Activated naive CD8-positive, alpha-beta T cell treated with anti-CD3 and anti-CD28 coated beads, Interleukin-2, amount 10 ng/mL, durations not matched to agents 7 days and 5 days (primary cell): ENCODE results near the gene PPP1R12C. TPM values are rescaled to one million over a fixed set of nuclear protein-coding genes. Genes with fewer than 3 reads are reported as not detected.
"Not testable (repeated sequence)": the region's sequence is repeated elsewhere in the genome, so short reads cannot be mapped to it uniquely, and the experiment has no call there.

Source experiments
- ATAC-seq: fragments of 150-1000 bp; cut with Tn5 transposase; one replicate; pipeline ENCODE4 v1.10.0; 2021; ENCODE audit warnings: low read depth, moderate library complexity
- POLR2A ChIA-PET: fragments of 350-600 bp; sonication (Branson Sonifier 250); formaldehyde crosslinking; loops from one replicate; lab custom pipeline; 2021; ENCODE audit warnings: antibody characterized with exemption; lab: Charles Lee
- DNase-seq: peaks from one replicate; pipeline ENCODE4 v3.0.0; 2021
- H3K27ac Mint-ChIP-seq: one replicate; pipeline ENCODE4 v1.8.0; 2022; ENCODE audit warnings: mild to moderate bottlenecking, mixed read lengths
- H3K27me3 Mint-ChIP-seq: one replicate; pipeline ENCODE4 v1.8.0; 2022; ENCODE audit warnings: mild to moderate bottlenecking, moderate library complexity, mixed read lengths
- H3K36me3 Mint-ChIP-seq: one replicate; pipeline ENCODE4 v1.8.0; 2021; ENCODE audit warnings: mild to moderate bottlenecking, mixed read lengths
- H3K4me1 Mint-ChIP-seq: one replicate; pipeline ENCODE4 v1.8.0; 2021; ENCODE audit warnings: mixed read lengths
- H3K4me3 Mint-ChIP-seq: one replicate; pipeline ENCODE4 v1.8.0; 2022; ENCODE audit warnings: mild to moderate bottlenecking, moderate library complexity, mixed read lengths
- H3K9me3 Mint-ChIP-seq: one replicate; pipeline ENCODE4 v1.8.0; 2021; ENCODE audit warnings: mixed read lengths
- total RNA-seq, 2 experiments: library from RNA; stranded (reverse); gene quantifications; one replicate each; pipeline ENCODE4 v1.2.3, GENCODE V29; 2021

PPP1R12C gene
- total RNA-seq, 2 experiments from 2014 or later: 147 to 157 TPM

- peaks cover 11% of the 10 kb centered on the region for H3K36me3 Mint-ChIP-seq
- peak within 1 kb of the TSS; percentile 86 for H3K27ac Mint-ChIP-seq
- peaks cover 36% of the 10 kb centered on the region for H3K27me3 Mint-ChIP-seq
- peak; percentile 99 for DNase-seq
- ATAC-seq: peak; percentile 98
- POLR2A ChIA-PET: interaction anchor here (0.6 to 1.9 kb wide), 9 partner anchors 9 to 182 kb away, joined by 3 to 11 read pairs (median 3); partner anchors contain the start of gene PPP1R12C
- H3K9me3 Mint-ChIP-seq: no peaks in the 10 kb centered on the region
- peaks cover 11% of the 10 kb centered on the region for H3K4me1 Mint-ChIP-seq
- H3K4me3 Mint-ChIP-seq: peak within 1 kb of the TSS; percentile 90
These were observed 54.5 kb downstream of the PPP1R12C start, which contains the start of gene RDH13 for GRCh38 chr19:55062735-55063491. Gene RDH13, minus strand, starts transcription at chr19:55063148. Its CDS starts 116 bp downstream, at chr19:55063032.

- H3K4me3 Mint-ChIP-seq, ATAC-seq: not testable (repeated sequence)
These were observed 57.1 kb downstream of the PPP1R12C start for GRCh38 chr19:55060287-55060686.

GRCh38 chr19:55058781-55059610 is 58.4 kb downstream of the PPP1R12C start:
- H3K9me3 Mint-ChIP-seq: no peaks in the 10 kb centered on the region
- no peak for DNase-seq

More at GRCh38 chr19:55060287-55060686, 57.1 kb downstream of the PPP1R12C start:
- Mint-ChIP-seq H3K27ac (peak overlapping the region; percentile 51), H3K36me3 (peaks cover 23% of the 10 kb centered on the region), H3K27me3 (peaks cover 12% of the 10 kb centered on the region)
- DNase-seq, H3K4me1 Mint-ChIP-seq, H3K9me3 Mint-ChIP-seq, POLR2A ChIA-PET: not testable (repeated sequence)

GRCh38 chr19:55056827-55057226 is 60.6 kb downstream of the PPP1R12C start:
- Mint-ChIP-seq H3K4me3 (no peak overlapping the region), H3K9me3 (no peaks in the 10 kb centered on the region), H3K27ac (no peak overlapping the region), H3K36me3 (peaks cover 35% of the 10 kb centered on the region), H3K27me3 (no peaks in the 10 kb centered on the region), H3K4me1 (peaks cover 6% of the 10 kb centered on the region)
- DNase-seq (no peak), ATAC-seq (no peak)
- POLR2A ChIA-PET: interaction anchor here (0.5 to 1.1 kb wide), 2 partner anchors 13 to 1201 kb away, joined by 3 to 4 read pairs; no protein-coding TSS in a partner anchor

More at GRCh38 chr19:55058781-55059610, 58.4 kb downstream of the PPP1R12C start:
- POLR2A ChIA-PET: interaction anchor here (0.5 kb wide), 1 partner anchor 150 kb away, joined by 3 read pairs; no protein-coding TSS in a partner anchor
- no peak overlapping the region for H3K4me3 Mint-ChIP-seq
- H3K36me3 Mint-ChIP-seq: peaks cover 25% of the 10 kb centered on the region
- ATAC-seq: no peak
- H3K27me3 Mint-ChIP-seq: peaks cover 7% of the 10 kb centered on the region
- peak overlapping the region; percentile 15 for H3K27ac Mint-ChIP-seq
- peaks cover 9% of the 10 kb centered on the region for H3K4me1 Mint-ChIP-seq

GRCh38 chr19:55053735-55054134 is 63.7 kb downstream of the PPP1R12C start:
- POLR2A ChIA-PET: no interaction called here
- ATAC-seq (no peak), DNase-seq (no peak)
- H3K27me3 Mint-ChIP-seq: no peaks in the 10 kb centered on the region
- H3K4me1 Mint-ChIP-seq: no peaks in the 10 kb centered on the region
- no peak overlapping the region for H3K4me3 Mint-ChIP-seq
- H3K36me3 Mint-ChIP-seq: peaks cover 37% of the 10 kb centered on the region
- H3K27ac Mint-ChIP-seq: no peak overlapping the region
- no peaks in the 10 kb centered on the region for H3K9me3 Mint-ChIP-seq

- H3K27me3 Mint-ChIP-seq: no peaks in the 10 kb centered on the region
- H3K27ac Mint-ChIP-seq: no peak overlapping the region
- ATAC-seq (no peak), DNase-seq (no peak)
- H3K36me3 Mint-ChIP-seq: peaks cover 35% of the 10 kb centered on the region
- POLR2A ChIA-PET: interaction anchor here (0.6 kb wide), 1 partner anchor 11 kb away, joined by 3 read pairs; no protein-coding TSS in a partner anchor
- H3K4me3 Mint-ChIP-seq: no peak overlapping the region
- no peaks in the 10 kb centered on the region for H3K9me3 Mint-ChIP-seq
- no peaks in the 10 kb centered on the region for H3K4me1 Mint-ChIP-seq
These were observed 66.5 kb downstream of the PPP1R12C start for GRCh38 chr19:55050749-55051532.

- Mint-ChIP-seq H3K4me3 (no peak overlapping the region), H3K27me3 (no peaks in the 10 kb centered on the region), H3K9me3 (no peaks in the 10 kb centered on the region), H3K27ac (no peak overlapping the region), H3K4me1 (peaks cover 2% of the 10 kb centered on the region), H3K36me3 (peaks cover 39% of the 10 kb centered on the region)
- POLR2A ChIA-PET: no interaction called here
- ATAC-seq (no peak), DNase-seq (no peak)
These were observed 69.0 kb downstream of the PPP1R12C start for GRCh38 chr19:55048446-55048845.

- Mint-ChIP-seq H3K4me1 (peaks cover 5% of the 10 kb centered on the region), H3K4me3 (no peak overlapping the region), H3K27ac (no peak overlapping the region), H3K9me3 (no peaks in the 10 kb centered on the region), H3K27me3 (no peaks in the 10 kb centered on the region), H3K36me3 (peaks cover 41% of the 10 kb centered on the region)
- no peak for ATAC-seq
- no peak for DNase-seq
- POLR2A ChIA-PET: interaction anchor here (0.7 kb wide), 1 partner anchor 10 kb away, joined by 3 read pairs; no protein-coding TSS in a partner anchor
These were observed 69.5 kb downstream of the PPP1R12C start for GRCh38 chr19:55047951-55048350.

GRCh38 chr19:55046975-55047622 is 70.3 kb downstream of the PPP1R12C start:
- Mint-ChIP-seq H3K27ac (no peak overlapping the region), H3K4me3 (no peak overlapping the region), H3K27me3 (no peaks in the 10 kb centered on the region), H3K9me3 (no peaks in the 10 kb centered on the region), H3K4me1 (peaks cover 14% of the 10 kb centered on the region), H3K36me3 (peaks cover 42% of the 10 kb centered on the region)
- ATAC-seq (no peak), DNase-seq (no peak)
- POLR2A ChIA-PET: no interaction called here

- Mint-ChIP-seq H3K27me3 (no peaks in the 10 kb centered on the region), H3K4me1 (peaks cover 26% of the 10 kb centered on the region), H3K27ac (peak overlapping the region; percentile 64), H3K36me3 (peaks cover 52% of the 10 kb centered on the region), H3K9me3 (no peaks in the 10 kb centered on the region), H3K4me3 (no peak overlapping the region)
- POLR2A ChIA-PET: interaction anchor here (0.6 to 1.4 kb wide), 2 partner anchors 18 to 161 kb away, joined by 3 to 6 read pairs; partner anchors contain the start of gene RDH13
- ATAC-seq (no peak), DNase-seq (no peak)
These were observed 72.4 kb downstream of the PPP1R12C start for GRCh38 chr19:55044771-55045716.

GRCh38 chr19:55044286-55044685 is 73.2 kb downstream of the PPP1R12C start:
- Mint-ChIP-seq H3K27ac (peak overlapping the region; percentile 9), H3K9me3 (peaks cover 2% of the 10 kb centered on the region), H3K4me1 (peaks cover 28% of the 10 kb centered on the region), H3K27me3 (no peaks in the 10 kb centered on the region), H3K4me3 (no peak overlapping the region), H3K36me3 (peaks cover 56% of the 10 kb centered on the region)
- DNase-seq (no peak), ATAC-seq (no peak)
- POLR2A ChIA-PET: interaction anchor here (0.7 kb wide), 1 partner anchor 18 kb away, joined by 3 read pairs; no protein-coding TSS in a partner anchor
